ENCODE data around the gene PCNX2.

DNA sequence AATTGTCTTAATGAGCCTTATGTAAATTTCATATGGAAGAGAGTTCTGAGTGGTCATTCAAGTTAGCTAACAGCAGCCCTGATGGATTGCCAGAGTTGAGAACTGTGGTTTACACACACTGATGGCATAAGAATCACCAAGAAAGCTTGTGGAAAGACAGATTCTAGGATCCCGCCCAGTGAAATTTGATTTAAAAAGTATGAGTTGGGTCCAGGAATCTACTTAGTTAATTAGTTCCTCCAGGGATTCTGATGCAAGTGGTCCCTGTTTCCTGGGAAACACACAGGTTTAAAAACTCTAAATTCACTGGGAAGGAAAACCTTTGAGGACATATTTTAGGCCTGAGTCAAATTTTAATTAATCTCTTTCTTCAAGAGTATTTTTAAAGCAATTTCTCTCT, 200.8 kb downstream of the PCNX2 start:
- TF ChIP-seq POLR2AphosphoS5 (IDR thresholded peaks at IDR 0.05) (no peak), EP300 (IDR thresholded peaks at IDR 0.05) (no peak)
- TF ChIP-seq, protein P1, sequence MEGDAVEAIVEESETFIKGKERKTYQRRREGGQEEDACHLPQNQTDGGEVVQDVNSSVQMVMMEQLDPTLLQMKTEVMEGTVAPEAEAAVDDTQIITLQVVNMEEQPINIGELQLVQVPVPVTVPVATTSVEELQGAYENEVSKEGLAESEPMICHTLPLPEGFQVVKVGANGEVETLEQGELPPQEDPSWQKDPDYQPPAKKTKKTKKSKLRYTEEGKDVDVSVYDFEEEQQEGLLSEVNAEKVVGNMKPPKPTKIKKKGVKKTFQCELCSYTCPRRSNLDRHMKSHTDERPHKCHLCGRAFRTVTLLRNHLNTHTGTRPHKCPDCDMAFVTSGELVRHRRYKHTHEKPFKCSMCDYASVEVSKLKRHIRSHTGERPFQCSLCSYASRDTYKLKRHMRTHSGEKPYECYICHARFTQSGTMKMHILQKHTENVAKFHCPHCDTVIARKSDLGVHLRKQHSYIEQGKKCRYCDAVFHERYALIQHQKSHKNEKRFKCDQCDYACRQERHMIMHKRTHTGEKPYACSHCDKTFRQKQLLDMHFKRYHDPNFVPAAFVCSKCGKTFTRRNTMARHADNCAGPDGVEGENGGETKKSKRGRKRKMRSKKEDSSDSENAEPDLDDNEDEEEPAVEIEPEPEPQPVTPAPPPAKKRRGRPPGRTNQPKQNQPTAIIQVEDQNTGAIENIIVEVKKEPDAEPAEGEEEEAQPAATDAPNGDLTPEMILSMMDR (IDR thresholded peaks at IDR 0.05) = no peak

Measured in stomach (tissue), 4 donors.